ENCODE data around the gene GRB7.
"Not testable (repeated sequence)": the region's sequence is repeated elsewhere in the genome, so short reads cannot be mapped to it uniquely, and the experiment has no call there.

GRB7 gene

DNA sequence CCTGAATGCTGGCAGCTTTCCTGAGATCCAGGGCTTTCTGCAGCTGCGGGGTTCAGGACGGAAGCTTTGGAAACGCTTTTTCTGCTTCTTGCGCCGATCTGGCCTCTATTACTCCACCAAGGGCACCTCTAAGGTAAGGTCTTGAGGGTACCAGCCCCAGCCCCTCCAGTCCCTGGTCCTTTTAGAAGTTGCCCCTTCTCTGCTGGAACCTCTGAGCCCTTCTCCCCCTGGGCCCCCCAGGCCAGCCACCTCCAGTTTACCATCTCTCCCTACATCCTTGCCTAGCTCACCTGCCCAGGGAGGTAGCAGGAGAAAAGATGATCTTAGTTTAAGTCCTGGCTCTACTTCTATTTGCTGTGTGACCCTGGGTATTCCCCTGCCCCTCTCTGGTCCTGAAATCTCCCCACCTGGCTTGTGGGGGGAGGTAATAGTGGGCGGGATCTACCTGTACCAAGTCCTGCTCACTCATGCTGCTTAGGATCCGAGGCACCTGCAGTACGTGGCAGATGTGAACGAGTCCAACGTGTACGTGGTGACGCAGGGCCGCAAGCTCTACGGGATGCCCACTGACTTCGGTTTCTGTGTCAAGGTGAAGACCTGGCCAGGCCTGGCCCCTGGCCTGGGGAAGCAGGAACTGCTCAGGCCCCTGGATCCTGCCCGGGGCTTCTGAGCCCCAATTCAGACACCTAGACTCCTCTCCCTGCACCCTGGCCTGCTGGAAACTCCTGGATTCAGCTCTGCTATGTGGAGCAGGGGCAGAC lies 6.5 kb downstream of the GRB7 start:
- TF ChIP-seq, protein P1, sequence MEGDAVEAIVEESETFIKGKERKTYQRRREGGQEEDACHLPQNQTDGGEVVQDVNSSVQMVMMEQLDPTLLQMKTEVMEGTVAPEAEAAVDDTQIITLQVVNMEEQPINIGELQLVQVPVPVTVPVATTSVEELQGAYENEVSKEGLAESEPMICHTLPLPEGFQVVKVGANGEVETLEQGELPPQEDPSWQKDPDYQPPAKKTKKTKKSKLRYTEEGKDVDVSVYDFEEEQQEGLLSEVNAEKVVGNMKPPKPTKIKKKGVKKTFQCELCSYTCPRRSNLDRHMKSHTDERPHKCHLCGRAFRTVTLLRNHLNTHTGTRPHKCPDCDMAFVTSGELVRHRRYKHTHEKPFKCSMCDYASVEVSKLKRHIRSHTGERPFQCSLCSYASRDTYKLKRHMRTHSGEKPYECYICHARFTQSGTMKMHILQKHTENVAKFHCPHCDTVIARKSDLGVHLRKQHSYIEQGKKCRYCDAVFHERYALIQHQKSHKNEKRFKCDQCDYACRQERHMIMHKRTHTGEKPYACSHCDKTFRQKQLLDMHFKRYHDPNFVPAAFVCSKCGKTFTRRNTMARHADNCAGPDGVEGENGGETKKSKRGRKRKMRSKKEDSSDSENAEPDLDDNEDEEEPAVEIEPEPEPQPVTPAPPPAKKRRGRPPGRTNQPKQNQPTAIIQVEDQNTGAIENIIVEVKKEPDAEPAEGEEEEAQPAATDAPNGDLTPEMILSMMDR (IDR thresholded peaks at IDR 0.05; ENCODE audit: low read depth, low read length, missing control alignments), result no peak
- DNase-seq (ENCODE audit: low read depth), result no peak
- in situ Hi-C loops (cut with HindIII; ENCODE audit: low sequenced_read_pairs), result loop anchor here (5.0 kb wide), 1 partner anchor 67 kb away; no protein-coding TSS in a partner anchor
- no peak overlapping the region for H3K4me3 ChIP-seq (ENCODE audit: low read depth, low read length)

GRCh38 chr17:39744836-39745215 lies 7.1 kb downstream of the GRB7 start:
- in situ Hi-C loops (cut with HindIII; ENCODE audit: low sequenced_read_pairs), result loop anchor here (5.0 kb wide), 1 partner anchor 68 kb away; no protein-coding TSS in a partner anchor
- no peak overlapping the region for H3K4me3 ChIP-seq (ENCODE audit: low read depth, low read length)
- DNase-seq (ENCODE audit: low read depth), result no peak
- TF ChIP-seq, protein P1 (IDR thresholded peaks at IDR 0.05; ENCODE audit: low read depth, low read length, missing control alignments), result peak; percentile 8

- DNase-seq (ENCODE audit: low read depth), result no peak
- TF ChIP-seq, protein P1 (IDR thresholded peaks at IDR 0.05; ENCODE audit: low read depth, low read length, missing control alignments), result no peak
- in situ Hi-C loops (cut with HindIII; ENCODE audit: low sequenced_read_pairs), result no loop called here
- no peak overlapping the region for H3K4me3 ChIP-seq (ENCODE audit: low read depth, low read length)
These were observed 7.8 kb downstream of the GRB7 start for GRCh38 chr17:39745335-39746144.

DNA sequence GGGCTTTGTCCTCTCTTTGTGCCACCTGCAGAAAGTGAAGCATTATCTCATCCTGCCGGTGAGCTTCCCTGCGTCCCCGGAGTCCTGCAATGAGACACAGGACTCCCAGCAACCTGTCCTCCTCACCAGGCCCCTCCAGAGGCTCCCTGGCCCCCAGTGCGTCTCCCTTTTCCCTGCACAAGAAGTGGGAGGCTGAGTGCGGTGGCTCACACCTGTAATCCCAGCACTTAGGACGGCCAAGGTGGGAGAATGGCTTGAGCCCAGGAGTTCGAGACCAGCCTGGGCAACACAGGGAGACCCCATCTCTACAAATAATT lies 8.4 kb downstream of the GRB7 start:
- DNase-seq (ENCODE audit: low read depth), result no peak
- in situ Hi-C loops (cut with HindIII; ENCODE audit: low sequenced_read_pairs), result no loop called here
- TF ChIP-seq, protein P1 (IDR thresholded peaks at IDR 0.05; ENCODE audit: low read depth, low read length, missing control alignments), result no peak
- H3K4me3 ChIP-seq (ENCODE audit: low read depth, low read length), result no peak overlapping the region

- TF ChIP-seq, protein P1 (IDR thresholded peaks at IDR 0.05; ENCODE audit: low read depth, low read length, missing control alignments), result no peak
- DNase-seq (ENCODE audit: low read depth), result no peak
- in situ Hi-C loops (cut with HindIII; ENCODE audit: low sequenced_read_pairs), result no loop called here
- no peak overlapping the region for H3K4me3 ChIP-seq (ENCODE audit: low read depth, low read length)
These were observed 10.0 kb downstream of the GRB7 start for GRCh38 chr17:39747745-39748144.

DNA sequence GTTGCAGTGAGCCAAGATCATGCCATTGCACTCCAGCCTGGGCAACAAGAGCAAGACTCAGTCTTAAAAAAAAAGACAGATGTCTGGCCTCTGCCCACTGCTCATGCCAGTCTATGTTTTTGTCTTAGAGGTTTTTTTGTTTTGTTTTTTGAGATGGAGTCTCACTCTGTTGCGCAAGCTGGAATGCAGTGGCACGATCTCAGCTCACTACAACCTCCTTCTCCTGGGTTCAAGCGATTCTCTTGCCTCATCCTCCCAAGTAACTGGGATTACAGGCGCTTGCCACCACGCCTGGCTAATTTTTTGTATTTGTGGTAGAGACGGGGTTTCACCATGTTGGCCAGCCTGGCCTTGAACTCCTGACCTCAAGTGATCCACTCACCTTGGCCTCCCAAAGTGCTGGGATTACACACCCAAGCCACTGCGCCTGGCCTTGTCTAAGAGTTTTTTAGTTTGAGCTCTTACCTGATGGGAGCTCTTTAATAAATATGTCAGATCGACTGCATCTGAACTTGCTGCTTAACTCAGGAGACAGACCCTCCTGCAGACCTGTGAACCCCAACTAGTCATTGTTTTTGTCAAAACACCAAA lies 10.8 kb downstream of the GRB7 start:
- DNase-seq (ENCODE audit: low read depth); H3K4me3 ChIP-seq (ENCODE audit: low read depth, low read length); in situ Hi-C loops (cut with HindIII; ENCODE audit: low sequenced_read_pairs): not testable (repeated sequence)

All from astrocyte of the cerebellum (primary cell).